Measurements from ENCODE around the gene NENF.

NENF gene

GRCh38 chr1:212482637-212483441 is 50.1 kb downstream of the NENF start:
- no peak for DNase-seq

- no peak for DNase-seq
These were observed 52.2 kb downstream of the NENF start for GRCh38 chr1:212484701-212485570.

GRCh38 chr1:212485571-212485912 is 52.8 kb downstream of the NENF start:
- no peak for DNase-seq

GRCh38 chr1:212485913-212486618 is 53.3 kb downstream of the NENF start:
- no peak for DNase-seq

- no peak for DNase-seq
These were observed 53.9 kb downstream of the NENF start for GRCh38 chr1:212486619-212486975.

GRCh38 chr1:212487286-212487685 is 54.6 kb downstream of the NENF start:
- no peak for DNase-seq

GRCh38 chr1:212487774-212488435 is 55.2 kb downstream of the NENF start:
- DNase-seq: no peak

GRCh38 chr1:212488436-212489283 is 55.9 kb downstream of the NENF start:
- peak; percentile 27 for DNase-seq

GRCh38 chr1:212489284-212489859 is 56.7 kb downstream of the NENF start:
- DNase-seq: no peak

- no peak for DNase-seq
These were observed 57.6 kb downstream of the NENF start for GRCh38 chr1:212490276-212490675.

- no peak for DNase-seq
These were observed 58.7 kb downstream of the NENF start for GRCh38 chr1:212491454-212491853.
